ENCODE data around the gene DYNLRB1. TPM values are rescaled to one million over a fixed set of nuclear protein-coding genes. Genes with fewer than 3 reads are reported as not detected.

The DYNLRB1 gene
- total and polyA plus RNA-seq, 10 of the 15 experiments (the other 5 are each of a cell fraction or from before 2014, with no cell fraction given): 87.9 to 313 (median 153) TPM

- TF ChIP-seq CBFB (IDR thresholded peaks at IDR 0.05; ENCODE audit: low read depth) (no peak), CREB1 (IDR thresholded peaks at IDR 0.05; ENCODE audit: low read depth) (no peak), ESRRA (IDR thresholded peaks at IDR 0.05; ENCODE audit: low read length) (no peak), RUNX3 (IDR thresholded peaks at IDR 0.05; ENCODE audit: low read length) (no peak)
These were observed 68.8 kb downstream of the DYNLRB1 start (continued) for GRCh38 chr20:34585019-34585418.

- DNase-seq (ENCODE audit: low read depth, low spot score) (no peak), ATAC-seq (no peak), FAIRE-seq (no peak)
- Histone ChIP-seq H3K4me2 (ENCODE audit: control insufficient read depth, insufficient read depth) (no peak overlapping the region), H3K79me2 (ENCODE audit: control insufficient read depth, insufficient read depth, low read length) (no peaks in the 10 kb centered on the region), H2AFZ (ENCODE audit: control insufficient read depth, low read depth, low read length) (no peak overlapping the region), H3K36me3 (ENCODE audit: control insufficient read depth in 2 of 2, insufficient read depth in 2 of 2, low read length in 1 of 2) (no peaks in the 10 kb centered on the region; a peak in 1 of 4 replicates), H4K20me1 (ENCODE audit: control insufficient read depth, insufficient read depth) (no peaks in the 10 kb centered on the region), H3K27me3 (replicated peaks in 1 of 2; ENCODE audit: control insufficient read depth in 2 of 2, insufficient read depth in 2 of 2, low read length in 1 of 2) (no peaks in the 10 kb centered on the region), H3K9ac (ENCODE audit: control insufficient read depth, insufficient read depth, low read length) (no peak overlapping the region), H3K27ac (ENCODE audit: control insufficient read depth, insufficient read depth) (no peak overlapping the region), H3K4me3 (no peak overlapping the region), H3K4me1 (ENCODE audit: control insufficient read depth, insufficient read depth, low read length) (peaks cover 3% of the 10 kb centered on the region; the same call in 1 of the 2 replicates), H3K9me3 (replicated peaks; ENCODE audit: control insufficient read depth, insufficient read depth, low read length) (no peaks in the 10 kb centered on the region)
- ChIA-PET CTCF (interaction anchor here (1.4 to 2.2 kb wide), 2 partner anchors 48 to 183 kb away, joined by 3 to 8 read pairs; no protein-coding TSS in a partner anchor), RAD21 (ENCODE audit: unreplicated experiment) (no interaction called here), SMC1A (ENCODE audit: uncharacterized antibody, unreplicated experiment) (interaction anchor here (1.3 kb wide), 1 partner anchor 133 kb away, joined by 3 read pairs; no protein-coding TSS in a partner anchor), POLR2A (no interaction called here)
- no TSS peak for BruUV-seq (replicated peaks)
- 95% methylated on average over 9 of the region's 9 CpGs for WGBS (ENCODE audit: insufficient coverage, insufficient replicate concordance, low lambda C conversion rate, missing lambda C conversion rate)
- intact Hi-C loops (cut with micrococcal nuclease; ENCODE audit: unreplicated experiment) (no loop called here), in situ Hi-C loops (cut with MboI) (no loop called here)
- TF ChIP-seq POLR2AphosphoS5 (IDR thresholded peaks at IDR 0.05; ENCODE audit: low read length): no peak
- no peak for TF ChIP-seq YY1 (IDR thresholded peaks at IDR 0.05; ENCODE audit: low read depth, low read length)
- no peak for TF ChIP-seq SKIL (IDR thresholded peaks at IDR 0.05; ENCODE audit: low read depth, poor library complexity, severe bottlenecking)
- no peak for TF ChIP-seq GATAD2B (conservative IDR thresholded peaks at IDR 0.05; ENCODE audit: low read depth)
- TF ChIP-seq GABPA (IDR thresholded peaks at IDR 0.05; ENCODE audit: low read depth): no peak
- no peak for TF ChIP-seq MXI1 (IDR thresholded peaks at IDR 0.05; ENCODE audit: low read depth, low read length)
- no peak for TF ChIP-seq RAD51 (IDR thresholded peaks at IDR 0.05)
- no peak for TF ChIP-seq YBX1 (IDR thresholded peaks at IDR 0.05)
- no peak for TF ChIP-seq HSF1 (IDR thresholded peaks at IDR 0.05; ENCODE audit: low read depth, low read length)
- no peak for TF ChIP-seq ZSCAN29 (IDR thresholded peaks at IDR 0.05)
- TF ChIP-seq CREM (IDR thresholded peaks at IDR 0.05; ENCODE audit: low read depth): no peak
- no peak for TF ChIP-seq RFX5 (IDR thresholded peaks at IDR 0.05; ENCODE audit: low read depth, low read length)
- TF ChIP-seq ATF7 (IDR thresholded peaks at IDR 0.05; ENCODE audit: low read depth): no peak
- no peak for TF ChIP-seq ZBTB33 (IDR thresholded peaks at IDR 0.05)
These were observed 70.4 kb downstream of the DYNLRB1 start for GRCh38 chr20:34586488-34587163.
